HCT116 (cell line): ENCODE data around the gene VRK1. TPM values are rescaled to one million over a fixed set of nuclear protein-coding genes. Genes with fewer than 3 reads are reported as not detected.
"Not testable (repeated sequence)": the region's sequence is repeated elsewhere in the genome, so short reads cannot be mapped to it uniquely, and the experiment has no call there.

ENCODE experiments used
- ATAC-seq: fragments of 200-7000 bp; cut with Tn5 transposase; 2 replicates; pipeline ENCODE4 v1.9.1; 2020; ENCODE audit warnings: mild to moderate bottlenecking, moderate library complexity
- BruUV-seq: library from RNA; stranded (reverse); fragments of 400-500 nt; replicated peaks from 2 replicates; lab custom pipeline; 2021; lab: Mats Ljungman, UMichigan
- CTCF ChIA-PET: fragments of 300-600 bp; sonication (Branson Sonifier 250); formaldehyde crosslinking; loops from one replicate; lab custom pipeline; 2021; ENCODE audit warnings: antibody characterized with exemption; lab: Charles Lee
- POLR2A ChIA-PET: fragments of 300-600, 350-600 bp; sonication (Branson Sonifier 250); formaldehyde crosslinking; loops from one replicate; lab custom pipeline; 2021; ENCODE audit warnings: antibody characterized with exemption; lab: Charles Lee
- RAD21 ChIA-PET, 2 experiments: fragments of 300-600 bp; sonication (Branson Sonifier 250); formaldehyde crosslinking; loops; one replicate each; lab custom pipeline; 2023; ENCODE audit warnings: low total read pairs in 2 of 2; ENCODE audit not compliant: uncharacterized antibody in 2 of 2, unreplicated experiment in 2 of 2, low non-redundant PET in 1 of 2; lab: Charles Lee
- DNase-seq: peaks from one replicate; pipeline ENCODE4 v3.0.0-alpha.2; 2010; ENCODE audit warnings: low read depth, low spot score
- H2AFZ ChIP-seq: fragments of 200-600 bp; shearing (Covaris generic), sonication (generic); 2 replicates; pipeline ENCODE4 v1.6.1; 2017; ENCODE audit warnings: low read depth, mixed run types, mixed read lengths, antibody characterized with exemption, low read length; ENCODE audit not compliant: poor library complexity, severe bottlenecking
- H3K27ac ChIP-seq: 2 replicates; pipeline ENCODE4 v1.5.1; 2012; ENCODE audit warnings: low read depth, low read length
- H3K27me3 ChIP-seq: fragments of 200-600 bp; sonication (generic); 2 replicates; pipeline ENCODE4 v1.6.1; 2016; ENCODE audit warnings: mixed run types, low read length, mixed read lengths; ENCODE audit not compliant: insufficient read depth
- H3K36me3 ChIP-seq, 2 experiments: fragments of 200-500 bp in 1 of 2; fragments of 200-600 bp in 1 of 2; sonication (Bioruptor generic) in 1 of 2; sonication (generic) in 1 of 2; 2 replicates each; pipeline versions ENCODE4 v1.5.1 to v1.6.1; 2014 to 2016; ENCODE audit warnings: low read length in 2 of 2, inconsistent platforms in 1 of 2, mixed read lengths in 1 of 2, mixed run types in 1 of 2; ENCODE audit not compliant: insufficient read depth in 2 of 2, control insufficient read depth in 1 of 2
- H3K4me1 ChIP-seq, 2 experiments: fragments of 200-600 bp in 1 of 2; sonication (generic) in 1 of 2; 2 replicates each; pipeline versions ENCODE4 v1.5.1 to v1.6.1; 2012 to 2017; ENCODE audit warnings: low read length in 2 of 2, inconsistent platforms in 1 of 2, mild to moderate bottlenecking in 1 of 2, mixed read lengths in 1 of 2, mixed run types in 1 of 2, moderate library complexity in 1 of 2; ENCODE audit not compliant: insufficient read depth in 2 of 2, control insufficient read depth in 1 of 2
- H3K4me2 ChIP-seq: fragments of 200-600 bp; sonication (generic); 2 replicates; pipeline ENCODE4 v1.6.1; 2017; ENCODE audit warnings: mixed run types, low read length, mixed read lengths
- H3K4me3 ChIP-seq, 2 experiments: fragments of 200-600 bp in 1 of 2; sonication (generic) in 1 of 2; replicated peaks in 1 of 2; 2 replicates each; pipeline ENCODE4 v1.5.1; 2011 to 2016; ENCODE audit warnings: low read length in 2 of 2, control low read depth in 1 of 2, low read depth in 1 of 2, mild to moderate bottlenecking in 1 of 2, mixed read lengths in 1 of 2, mixed run types in 1 of 2
- H3K79me2 ChIP-seq: fragments of 200-600 bp; sonication (generic); 2 replicates; pipeline ENCODE4 v1.6.1; 2017; ENCODE audit warnings: mild to moderate bottlenecking, mixed run types, low read length, moderate library complexity, mixed read lengths; ENCODE audit not compliant: insufficient read depth
- H3K9ac ChIP-seq: fragments of 200-600 bp; sonication (generic); 2 replicates; pipeline ENCODE4 v1.6.1; 2016; ENCODE audit warnings: low read length, mixed read lengths
- H3K9me2 ChIP-seq: fragments of 200-600 bp; sonication (generic), shearing (Covaris generic); 2 replicates; pipeline ENCODE4 v1.6.1; 2017; ENCODE audit warnings: mixed run types, mild to moderate bottlenecking, moderate library complexity; ENCODE audit not compliant: insufficient read depth
- H3K9me3 ChIP-seq, 2 experiments: fragments of 200-500 bp in 1 of 2; fragments of 200-600 bp in 1 of 2; sonication (Bioruptor generic) in 1 of 2; sonication (generic) in 1 of 2; 2 replicates each; pipeline ENCODE4 v1.6.1; 2014 to 2017; ENCODE audit warnings: low read length in 2 of 2, mixed read lengths in 2 of 2, inconsistent platforms in 1 of 2, low read depth in 1 of 2, mild to moderate bottlenecking in 1 of 2, mixed run types in 1 of 2, moderate library complexity in 1 of 2; ENCODE audit not compliant: control insufficient read depth in 1 of 2, insufficient read depth in 1 of 2
- H4K20me1 ChIP-seq: fragments of 200-600 bp; sonication (generic), shearing (Covaris generic); 2 replicates; pipeline ENCODE4 v1.6.1; 2017; ENCODE audit warnings: mixed run types, mild to moderate bottlenecking, moderate library complexity; ENCODE audit not compliant: insufficient read depth
- CEBPB ChIP-seq: IDR thresholded peaks from 2 replicates; pipeline ENCODE4 v1.6.1; 2012; ENCODE audit warnings: low read depth
- CTCF ChIP-seq, 3 experiments: fragments of 200-600 bp in 1 of 3; sonication (generic) in 1 of 3; IDR thresholded peaks in 2 of 3; conservative IDR thresholded peaks in 1 of 3; 2 replicates each; pipeline ENCODE4 v1.5.1; 2012 to 2017; ENCODE audit warnings: low read depth in 2 of 3, low read length in 2 of 3, antibody characterized with exemption in 1 of 3, borderline replicate concordance in 1 of 3, control low read depth in 1 of 3, mild to moderate bottlenecking in 1 of 3, mixed read lengths in 1 of 3, mixed run types in 1 of 3, moderate library complexity in 1 of 3; ENCODE audit not compliant: insufficient read depth in 1 of 3
- EGR1 ChIP-seq: IDR thresholded peaks from 2 replicates; pipeline ENCODE4 v1.6.1; 2012; ENCODE audit warnings: low read depth
- ELF1 ChIP-seq: IDR thresholded peaks from 2 replicates; pipeline ENCODE4 v1.6.1; 2012; ENCODE audit warnings: low read depth, borderline replicate concordance
- EZH2phosphoT487 ChIP-seq: fragments of 200-600 bp; IDR thresholded peaks from 2 replicates; pipeline ENCODE4 v1.6.1; 2018; ENCODE audit warnings: antibody characterized with exemption, borderline replicate concordance
- FOSL1 ChIP-seq: IDR thresholded peaks from 2 replicates; pipeline ENCODE4 v1.6.1; 2012; ENCODE audit warnings: low read depth
- JUND ChIP-seq: IDR thresholded peaks from 2 replicates; pipeline ENCODE4 v1.6.1; 2012
- MAX ChIP-seq: IDR thresholded peaks from 2 replicates; pipeline ENCODE4 v1.6.1; 2012
- POLR2A ChIP-seq: IDR thresholded peaks from 2 replicates; pipeline ENCODE4 v1.7.0; 2011; ENCODE audit warnings: borderline replicate concordance; ENCODE audit not compliant: insufficient read depth, insufficient read length; ENCODE audit errors: extremely low read depth
- RAD21 ChIP-seq: IDR thresholded peaks from 2 replicates; pipeline ENCODE4 v1.6.1; 2012; ENCODE audit warnings: low read depth, mild to moderate bottlenecking
- SIN3A ChIP-seq: IDR thresholded peaks from 2 replicates; pipeline ENCODE4 v1.6.1; 2012; ENCODE audit warnings: low read depth
- SRF ChIP-seq: IDR thresholded peaks from 2 replicates; pipeline ENCODE4 v1.6.1; 2012; ENCODE audit warnings: low read depth
- TCF7L2 ChIP-seq: IDR thresholded peaks from 2 replicates; pipeline ENCODE4 v1.7.0; 2011; ENCODE audit warnings: borderline replicate concordance, inconsistent platforms; ENCODE audit not compliant: insufficient read depth, insufficient read length; ENCODE audit errors: extremely low read depth
- YY1 ChIP-seq: IDR thresholded peaks from 2 replicates; pipeline ENCODE4 v1.6.1; 2011; ENCODE audit warnings: low read length, low read depth, moderate library complexity, mild to moderate bottlenecking; ENCODE audit not compliant: insufficient replicate concordance; ENCODE audit errors: extremely low read depth
- ZFX ChIP-seq: fragments of 450-650 bp; IDR thresholded peaks from 2 replicates; pipeline ENCODE4 v1.6.1; 2017
- ZNF274 ChIP-seq: fragments of 200-500 bp; sonication (Bioruptor generic); IDR thresholded peaks from 2 replicates; pipeline ENCODE4 v1.6.1; 2014; ENCODE audit warnings: mild to moderate bottlenecking, low read depth, low read length, inconsistent platforms
- intact Hi-C: fragments of 100-400 bp; cut with micrococcal nuclease; formaldehyde crosslinking; loops from 2 replicates; pipeline ENCODE4 v1.10.0; 2022
- total RNA-seq: library from RNA; stranded (reverse); gene quantifications from one replicate; pipeline ENCODE4 v1.2.1, GENCODE V29; 2021; ENCODE audit not compliant: unreplicated experiment

Gene VRK1
- total RNA-seq, 1 experiment from 2014 or later: 51.4 TPM

GRCh38 chr14:96765205-96765604, 32.0 kb upstream of the VRK1 start:
- H3K9me2 ChIP-seq, H3K9ac ChIP-seq, H3K36me3 ChIP-seq, H2AFZ ChIP-seq, H4K20me1 ChIP-seq, H3K4me1 ChIP-seq, H3K4me2 ChIP-seq, POLR2A ChIA-PET, H3K9me3 ChIP-seq, H3K27me3 ChIP-seq, RAD21 ChIA-PET, H3K27ac ChIP-seq, DNase-seq, H3K4me3 ChIP-seq, CTCF ChIA-PET, intact Hi-C loops, H3K79me2 ChIP-seq, BruUV-seq, ATAC-seq: not testable (repeated sequence)

- BruUV-seq: no TSS peak
- POLR2A ChIA-PET: no interaction called here
Observed at GRCh38 chr14:96772929-96773328, 24.3 kb upstream of the VRK1 start.

GRCh38 chr14:96776791-96777190, 20.4 kb upstream of the VRK1 start:
- H3K9me2 ChIP-seq: no peaks in the 10 kb centered on the region
- no peaks in the 10 kb centered on the region for H3K36me3 ChIP-seq
- ATAC-seq: no peak
- H3K27me3 ChIP-seq: no peaks in the 10 kb centered on the region
- no peak overlapping the region for H3K9ac ChIP-seq
- intact Hi-C loops: no loop called here
- no peak overlapping the region for H2AFZ ChIP-seq
- DNase-seq: no peak
- CTCF ChIA-PET: no interaction called here
- POLR2A ChIA-PET: no interaction called here
- H3K4me2 ChIP-seq: no peak overlapping the region
- no peaks in the 10 kb centered on the region for H3K9me3 ChIP-seq
- no peak overlapping the region for H3K27ac ChIP-seq
- no peaks in the 10 kb centered on the region for H3K4me1 ChIP-seq
- no TSS peak for BruUV-seq
- no peaks in the 10 kb centered on the region for H3K79me2 ChIP-seq
- no peaks in the 10 kb centered on the region for H4K20me1 ChIP-seq
- RAD21 ChIA-PET: no interaction called here
- no peak overlapping the region for H3K4me3 ChIP-seq
- TF ChIP-seq FOSL1 (no peak), ZNF274 (no peak), ZFX (no peak), MAX (no peak), POLR2A (no peak), CTCF (IDR thresholded peaks at IDR 0.05 in 2 of 3, conservative IDR thresholded peaks at IDR 0.05 in 1 of 3; ENCODE audit: borderline replicate concordance in 1 of 3, insufficient read depth in 1 of 3, low read depth in 2 of 3, low read length in 2 of 3) (no peak), RAD21 (no peak), SRF (no peak), YY1 (no peak), EZH2phosphoT487 (no peak), JUND (no peak), TCF7L2 (no peak), CEBPB (no peak), EGR1 (no peak)

More at GRCh38 chr14:96772929-96773328, 24.3 kb upstream of the VRK1 start:
- no peak overlapping the region for H3K27ac ChIP-seq
- ATAC-seq (no peak), DNase-seq (no peak)
- no peaks in the 10 kb centered on the region for H3K36me3 ChIP-seq
- ChIA-PET CTCF (no interaction called here), RAD21 (no interaction called here)
- TF ChIP-seq ELF1: no peak
- TF ChIP-seq SIN3A: no peak
- no peak overlapping the region for H3K4me3 ChIP-seq
- H3K9me2 ChIP-seq: no peaks in the 10 kb centered on the region
- H4K20me1 ChIP-seq: no peaks in the 10 kb centered on the region
- no peaks in the 10 kb centered on the region for H3K9me3 ChIP-seq
- H3K4me2 ChIP-seq: no peak overlapping the region
- intact Hi-C loops: no loop called here
- H3K27me3 ChIP-seq: peaks cover 9% of the 10 kb centered on the region; the same call in 1 of the 2 replicates
- no peaks in the 10 kb centered on the region for H3K79me2 ChIP-seq
- no peak overlapping the region for H3K9ac ChIP-seq
- no peaks in the 10 kb centered on the region for H3K4me1 ChIP-seq
- no peak overlapping the region for H2AFZ ChIP-seq
